Stimulated activated CD4-positive, alpha-beta T cell treated with anti-CD3 and anti-CD28 coated beads, Interleukin-15, amount 100 ng/mL, for 1 hour (primary cell): Measurements from ENCODE around the gene ACTL7B.

Experiments
- DNase-seq, 2 donors: peaks; one replicate each; pipeline ENCODE4 v3.0.0-alpha.2; 2020; ENCODE audit warnings: low read depth in 1 of 2, low spot score in 1 of 2

ACTL7B gene

DNA sequence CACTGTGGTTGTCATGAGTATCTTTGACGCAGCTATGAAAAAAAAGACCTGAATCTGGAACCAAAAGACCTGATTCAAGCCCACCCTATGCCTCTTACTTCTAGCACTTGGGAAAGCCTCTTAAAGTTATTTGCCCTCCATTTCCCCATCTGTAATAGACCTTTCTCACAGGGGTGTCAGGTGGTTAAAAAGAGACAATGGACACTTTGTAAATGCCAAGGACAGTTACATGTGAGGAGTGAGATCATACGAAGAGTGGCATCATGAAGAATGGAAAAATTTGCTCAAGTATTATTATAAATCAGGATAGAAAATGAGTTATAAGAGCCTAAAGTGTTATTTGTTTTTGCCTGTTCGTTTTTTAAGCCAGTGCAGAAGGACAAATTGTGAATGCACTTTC, 46.5 kb downstream of the ACTL7B start:
- no peak for DNase-seq
